SU-DHL-6 (cell line): ENCODE measurements around the gene RTP1.

ENCODE experiments used
- EZH2phosphoT487 ChIP-seq: fragments of 200-600 bp; sonication (generic), shearing (Covaris generic); conservative IDR thresholded peaks from 2 replicates; pipeline ENCODE4 v1.6.1; 2018; ENCODE audit warnings: mild to moderate bottlenecking, antibody characterized with exemption, low read length, moderate library complexity, mixed read lengths
- TF ChIP-seq, protein P1 (sequence below): fragments of 200-600 bp; sonication (generic); IDR thresholded peaks from one replicate; pipeline ENCODE4 v1.5.1; 2017; ENCODE audit warnings: antibody characterized with exemption, mild to moderate bottlenecking, low read length, moderate library complexity; ENCODE audit not compliant: insufficient read depth, poor library complexity, severe bottlenecking

DNA sequence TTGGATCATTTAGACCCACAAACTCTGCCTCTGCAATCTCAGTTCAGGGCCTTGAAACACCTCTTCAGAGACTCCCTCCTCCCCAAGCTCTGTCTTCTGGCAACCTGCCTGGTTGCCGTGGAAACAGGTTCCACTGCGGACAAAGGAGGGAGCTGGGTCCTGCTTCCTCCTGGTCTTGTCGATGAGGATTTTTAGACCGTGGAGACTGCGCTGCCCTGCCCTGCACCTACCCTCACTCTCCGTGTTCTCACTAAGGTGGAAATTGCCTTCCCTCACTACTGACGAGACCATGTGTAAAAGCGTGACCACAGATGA, at the start of gene RTP1:
- no peak for TF ChIP-seq EZH2phosphoT487
- TF ChIP-seq, protein P1, sequence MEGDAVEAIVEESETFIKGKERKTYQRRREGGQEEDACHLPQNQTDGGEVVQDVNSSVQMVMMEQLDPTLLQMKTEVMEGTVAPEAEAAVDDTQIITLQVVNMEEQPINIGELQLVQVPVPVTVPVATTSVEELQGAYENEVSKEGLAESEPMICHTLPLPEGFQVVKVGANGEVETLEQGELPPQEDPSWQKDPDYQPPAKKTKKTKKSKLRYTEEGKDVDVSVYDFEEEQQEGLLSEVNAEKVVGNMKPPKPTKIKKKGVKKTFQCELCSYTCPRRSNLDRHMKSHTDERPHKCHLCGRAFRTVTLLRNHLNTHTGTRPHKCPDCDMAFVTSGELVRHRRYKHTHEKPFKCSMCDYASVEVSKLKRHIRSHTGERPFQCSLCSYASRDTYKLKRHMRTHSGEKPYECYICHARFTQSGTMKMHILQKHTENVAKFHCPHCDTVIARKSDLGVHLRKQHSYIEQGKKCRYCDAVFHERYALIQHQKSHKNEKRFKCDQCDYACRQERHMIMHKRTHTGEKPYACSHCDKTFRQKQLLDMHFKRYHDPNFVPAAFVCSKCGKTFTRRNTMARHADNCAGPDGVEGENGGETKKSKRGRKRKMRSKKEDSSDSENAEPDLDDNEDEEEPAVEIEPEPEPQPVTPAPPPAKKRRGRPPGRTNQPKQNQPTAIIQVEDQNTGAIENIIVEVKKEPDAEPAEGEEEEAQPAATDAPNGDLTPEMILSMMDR, result no peak
